Large intestine (tissue), 3 donors: Measurements from ENCODE around the gene PRPF19. TPM values are rescaled to one million over a fixed set of nuclear protein-coding genes. Genes with fewer than 3 reads are reported as not detected.

ENCODE experiments used
- DNase-seq, 2 donors: peaks; one replicate each; pipeline versions ENCODE4 v3.0.0 to v3.0.0-alpha.2; 2013
- H3K27ac ChIP-seq: one replicate; pipeline ENCODE4 v1.5.1; 2013; ENCODE audit warnings: low read length
- H3K27me3 ChIP-seq: 2 replicates; pipeline ENCODE4 v1.6.1; 2013; ENCODE audit warnings: low read length; ENCODE audit not compliant: control insufficient read depth, insufficient read depth
- H3K36me3 ChIP-seq: 2 replicates; pipeline ENCODE4 v1.6.1; 2013; ENCODE audit warnings: low read length; ENCODE audit not compliant: control insufficient read depth, insufficient read depth
- H3K4me1 ChIP-seq: one replicate; pipeline ENCODE4 v1.6.1; 2013; ENCODE audit warnings: low read length; ENCODE audit not compliant: control insufficient read depth, insufficient read depth
- H3K4me3 ChIP-seq: one replicate; pipeline ENCODE4 v1.5.1; 2013; ENCODE audit warnings: low read length
- H3K9me3 ChIP-seq: one replicate; pipeline ENCODE4 v1.6.1; 2013; ENCODE audit warnings: mild to moderate bottlenecking, low read depth, low read length, moderate library complexity; ENCODE audit not compliant: control insufficient read depth
- WGBS: methylation state at CpG from one replicate; pipeline ENCODE4 v1.1.5; 2013; ENCODE audit warnings: low lambda C conversion rate; ENCODE audit not compliant: insufficient coverage; 5-methylcytosine and 5-hydroxymethylcytosine counted together
- polyA plus RNA-seq: library from polyadenylated mRNA; unstranded; fragments of 120-200 nt; gene quantifications from one replicate; pipeline ENCODE4 v1.2.1, GENCODE V29; 2013

The PRPF19 gene
- polyA plus RNA-seq, 1 donor = 92.6 TPM

- H3K27me3 ChIP-seq = no peaks in the 10 kb centered on the region
- H3K9me3 ChIP-seq = no peaks in the 10 kb centered on the region
- H3K4me1 ChIP-seq = peaks cover 8% of the 10 kb centered on the region
- DNase-seq = peak; percentile 30 to 64
- no peak overlapping the region for H3K4me3 ChIP-seq
- peaks cover 10% of the 10 kb centered on the region for H3K36me3 ChIP-seq
- WGBS = 20% methylated on average over 1 of the region's 7 CpGs
- H3K27ac ChIP-seq = peak overlapping the region; percentile 18
Measured at GRCh38 chr11:60875366-60876167, 30.8 kb downstream of the PRPF19 start.

- no peak overlapping the region for H3K4me3 ChIP-seq
- H3K4me1 ChIP-seq = peaks cover 8% of the 10 kb centered on the region
- no peak overlapping the region for H3K27ac ChIP-seq
- WGBS = no CpG with 5 or more reads among the region's 13 CpGs
- no peaks in the 10 kb centered on the region for H3K27me3 ChIP-seq
- no peak for DNase-seq
- peaks cover 4% of the 10 kb centered on the region for H3K36me3 ChIP-seq
- no peaks in the 10 kb centered on the region for H3K9me3 ChIP-seq
Measured at GRCh38 chr11:60874421-60875365, 31.7 kb downstream of the PRPF19 start.

GRCh38 chr11:60873533-60873932 lies 32.9 kb downstream of the PRPF19 start:
- no CpG with 5 or more reads among the region's 12 CpGs for WGBS
- Histone ChIP-seq H3K9me3 (no peaks in the 10 kb centered on the region), H3K27ac (no peak overlapping the region), H3K4me1 (peaks cover 8% of the 10 kb centered on the region), H3K4me3 (no peak overlapping the region), H3K36me3 (no peaks in the 10 kb centered on the region), H3K27me3 (no peaks in the 10 kb centered on the region)
- no peak for DNase-seq

- WGBS = no CpG with 5 or more reads among the region's 16 CpGs
- H3K9me3 ChIP-seq = no peaks in the 10 kb centered on the region
- no peak for DNase-seq
- no peaks in the 10 kb centered on the region for H3K36me3 ChIP-seq
- no peak overlapping the region for H3K27ac ChIP-seq
- peaks cover 8% of the 10 kb centered on the region for H3K4me1 ChIP-seq
- no peaks in the 10 kb centered on the region for H3K27me3 ChIP-seq
- H3K4me3 ChIP-seq = no peak overlapping the region
Measured at GRCh38 chr11:60872961-60873524, 33.3 kb downstream of the PRPF19 start.

GRCh38 chr11:60872124-60872960 lies 34.0 kb downstream of the PRPF19 start:
- H3K4me3 ChIP-seq = no peak overlapping the region
- 100% methylated on average over 1 of the region's 6 CpGs for WGBS
- no peak for DNase-seq
- H3K36me3 ChIP-seq = no peaks in the 10 kb centered on the region
- no peaks in the 10 kb centered on the region for H3K27me3 ChIP-seq
- H3K27ac ChIP-seq = no peak overlapping the region
- peaks cover 8% of the 10 kb centered on the region for H3K4me1 ChIP-seq
- H3K9me3 ChIP-seq = no peaks in the 10 kb centered on the region

- no CpG with 5 or more reads among the region's 7 CpGs for WGBS
- Histone ChIP-seq H3K27me3 (no peaks in the 10 kb centered on the region), H3K9me3 (no peaks in the 10 kb centered on the region), H3K27ac (no peak overlapping the region), H3K4me3 (no peak overlapping the region), H3K4me1 (peaks cover 8% of the 10 kb centered on the region), H3K36me3 (no peaks in the 10 kb centered on the region)
- no peak for DNase-seq
Measured at GRCh38 chr11:60871378-60872061, 34.9 kb downstream of the PRPF19 start.

GRCh38 chr11:60870733-60871377 lies 35.5 kb downstream of the PRPF19 start:
- H3K4me3 ChIP-seq = no peak overlapping the region
- H3K9me3 ChIP-seq = no peaks in the 10 kb centered on the region
- H3K36me3 ChIP-seq = no peaks in the 10 kb centered on the region
- no peaks in the 10 kb centered on the region for H3K27me3 ChIP-seq
- H3K27ac ChIP-seq = no peak overlapping the region
- H3K4me1 ChIP-seq = peaks cover 8% of the 10 kb centered on the region
- no CpG with 5 or more reads among the region's 13 CpGs for WGBS
- DNase-seq = no peak

- H3K27ac ChIP-seq = no peak overlapping the region
- no peak overlapping the region for H3K4me3 ChIP-seq
- peak in 1 of 2 donors; percentile 48 for DNase-seq
- no peaks in the 10 kb centered on the region for H3K27me3 ChIP-seq
- H3K9me3 ChIP-seq = no peaks in the 10 kb centered on the region
- H3K36me3 ChIP-seq = no peaks in the 10 kb centered on the region
- WGBS = no CpG with 5 or more reads among the region's 3 CpGs
- H3K4me1 ChIP-seq = peaks cover 4% of the 10 kb centered on the region
Measured at GRCh38 chr11:60870276-60870675, 36.1 kb downstream of the PRPF19 start.

- Histone ChIP-seq H3K4me3 (no peak overlapping the region), H3K36me3 (no peaks in the 10 kb centered on the region), H3K27me3 (no peaks in the 10 kb centered on the region), H3K9me3 (no peaks in the 10 kb centered on the region), H3K27ac (no peak overlapping the region), H3K4me1 (no peaks in the 10 kb centered on the region)
- WGBS = no CpG with 5 or more reads among the region's 7 CpGs
- DNase-seq = no peak
Measured at GRCh38 chr11:60869451-60869825, 36.9 kb downstream of the PRPF19 start.
